HepG2 (cell line): Measurements from ENCODE around the gene STAT5A. TPM values are rescaled to one million over a fixed set of nuclear protein-coding genes. Genes with fewer than 3 reads are reported as not detected.

Experiments used
- ESRRA ChIP-seq: sonication (generic); formaldehyde crosslinking; IDR thresholded peaks from 2 replicates; pipeline ENCODE4 v1.5.1; 2020; ENCODE audit warnings: mild to moderate bottlenecking, low read depth, missing genetic modification reagents
- HOXA7 ChIP-seq: sonication (generic); formaldehyde crosslinking; IDR thresholded peaks from 2 replicates; pipeline ENCODE4 v1.8.1; 2022; ENCODE audit warnings: mild to moderate bottlenecking, missing genetic modification reagents, moderate library complexity
- MAFG ChIP-seq: sonication (generic); formaldehyde crosslinking; IDR thresholded peaks from 2 replicates; pipeline ENCODE4 v1.5.1; 2020; ENCODE audit warnings: mild to moderate bottlenecking, missing genetic modification reagents
- NR2F2 ChIP-seq: IDR thresholded peaks from 2 replicates; pipeline ENCODE4 v1.6.1; 2012; ENCODE audit warnings: low read depth, inconsistent platforms, borderline replicate concordance
- SKIL ChIP-seq: sonication (generic); formaldehyde crosslinking; IDR thresholded peaks from 2 replicates; pipeline ENCODE4 v1.8.0; 2022; ENCODE audit warnings: missing genetic modification reagents, mild to moderate bottlenecking, moderate library complexity, borderline replicate concordance
- STAG1 ChIP-seq: sonication (generic); formaldehyde crosslinking; IDR thresholded peaks from 2 replicates; pipeline ENCODE4 v1.4.0; 2020; ENCODE audit warnings: missing genetic modification reagents
- TCF7 ChIP-seq: sonication (generic); IDR thresholded peaks from 2 replicates; pipeline ENCODE4 v1.6.1; 2016; ENCODE audit warnings: antibody characterized with exemption, low read depth
- ZFP37 ChIP-seq: sonication (generic); formaldehyde crosslinking; IDR thresholded peaks from 2 replicates; pipeline ENCODE4 v1.4.0; 2020; ENCODE audit warnings: missing genetic modification reagents, borderline replicate concordance
- ZNF335 ChIP-seq: sonication (generic); formaldehyde crosslinking; IDR thresholded peaks from 2 replicates; pipeline ENCODE4 v1.4.0; 2020; ENCODE audit warnings: missing genetic modification reagents
- ZNF430 ChIP-seq: sonication (generic); formaldehyde crosslinking; IDR thresholded peaks from 2 replicates; pipeline ENCODE4 v1.9.0; 2021; ENCODE audit warnings: mild to moderate bottlenecking, missing genetic modification reagents
- ZNF44 ChIP-seq: sonication (generic); formaldehyde crosslinking; IDR thresholded peaks from 2 replicates; pipeline ENCODE4 v1.5.1; 2020; ENCODE audit warnings: mild to moderate bottlenecking, missing genetic modification reagents
- ZNF441 ChIP-seq: sonication (generic); formaldehyde crosslinking; IDR thresholded peaks from 2 replicates; pipeline ENCODE4 v1.7.0; 2021; ENCODE audit warnings: missing genetic modification reagents, borderline replicate concordance
- ZNF558 ChIP-seq: sonication (generic); formaldehyde crosslinking; IDR thresholded peaks from 2 replicates; pipeline ENCODE4 v1.9.0; 2022; ENCODE audit warnings: mild to moderate bottlenecking, missing genetic modification reagents, borderline replicate concordance
- ZNF800 ChIP-seq: sonication (generic); formaldehyde crosslinking; IDR thresholded peaks from 2 replicates; pipeline ENCODE4 v1.4.0; 2020; ENCODE audit warnings: missing genetic modification reagents
- polyA plus RNA-seq, 8 experiments: library from polyadenylated mRNA; depleted of rRNA in 3 of 8; stranded (reverse) in 7 of 8; unstranded in 1 of 8; fragments of >200 nt; fragmentation: Illumina TruSeq in 4 of 8; extraction: Trizol in 4 of 8; gene quantifications; 2 replicates each; pipeline versions ENCODE4 v1.2.1 to v1.2.3, GENCODE V29; 2011 to 2016; ENCODE audit warnings: low read depth in 4 of 8, missing spikeins in 1 of 8, mixed read lengths in 1 of 8; ENCODE audit not compliant: insufficient read depth in 1 of 8
- total RNA-seq, 5 experiments: library from RNA; depleted of rRNA; stranded (reverse); fragments of >200 nt; fragmentation: Illumina TruSeq; extraction: Trizol; gene quantifications; 2 replicates each; pipeline ENCODE4 v1.2.3, GENCODE V29; 2016; ENCODE audit warnings: low read depth in 1 of 5
- TF ChIP-seq, protein P1 (sequence below): sonication (generic); formaldehyde crosslinking; IDR thresholded peaks from 2 replicates; pipeline ENCODE4 v1.5.1; 2020; ENCODE audit warnings: missing genetic modification reagents, mild to moderate bottlenecking, borderline replicate concordance
- TF ChIP-seq, protein P2 (sequence below): sonication (generic); formaldehyde crosslinking; IDR thresholded peaks from 2 replicates; pipeline ENCODE4 v1.5.0; 2020; ENCODE audit warnings: missing genetic modification reagents, mild to moderate bottlenecking, borderline replicate concordance
- TF ChIP-seq, protein P3 (sequence below): sonication (generic); formaldehyde crosslinking; IDR thresholded peaks from 2 replicates; pipeline ENCODE4 v1.5.0; 2020; ENCODE audit warnings: mild to moderate bottlenecking, missing genetic modification reagents, borderline replicate concordance

STAT5A gene
- total and polyA plus RNA-seq, 2 of the 13 experiments (the other 11 are each of a cell fraction or from before 2014, with no cell fraction given) = 1.4 to 4.1 TPM

GRCh38 chr17:42304187-42305030, 16.1 kb downstream of the STAT5A start (continued):
- TF ChIP-seq ZNF335 (CRISPR knock-in tag) (no peak), ZNF430 (CRISPR knock-in tag) (no peak), ZNF44 (CRISPR knock-in tag) (peak; percentile 50; the same call in 1 of the 2 replicates), NR2F2 (no peak), ESRRA (CRISPR knock-in tag) (peak; percentile 89), ZNF800 (CRISPR knock-in tag) (0 out of 2 replicates have a peak, but pooled peaks have one; percentile 27), MAFG (no peak), TCF7 (peak; percentile 24; the same call in 1 of the 2 replicates), ZNF558 (CRISPR knock-in tag) (no peak), ZFP37 (0 out of 2 replicates have a peak, but pooled peaks have one; percentile 13), SKIL (CRISPR knock-in tag) (no peak), ZNF441 (no peak), HOXA7 (no peak), STAG1 (CRISPR knock-in tag) (no peak)
- TF ChIP-seq, protein P1, sequence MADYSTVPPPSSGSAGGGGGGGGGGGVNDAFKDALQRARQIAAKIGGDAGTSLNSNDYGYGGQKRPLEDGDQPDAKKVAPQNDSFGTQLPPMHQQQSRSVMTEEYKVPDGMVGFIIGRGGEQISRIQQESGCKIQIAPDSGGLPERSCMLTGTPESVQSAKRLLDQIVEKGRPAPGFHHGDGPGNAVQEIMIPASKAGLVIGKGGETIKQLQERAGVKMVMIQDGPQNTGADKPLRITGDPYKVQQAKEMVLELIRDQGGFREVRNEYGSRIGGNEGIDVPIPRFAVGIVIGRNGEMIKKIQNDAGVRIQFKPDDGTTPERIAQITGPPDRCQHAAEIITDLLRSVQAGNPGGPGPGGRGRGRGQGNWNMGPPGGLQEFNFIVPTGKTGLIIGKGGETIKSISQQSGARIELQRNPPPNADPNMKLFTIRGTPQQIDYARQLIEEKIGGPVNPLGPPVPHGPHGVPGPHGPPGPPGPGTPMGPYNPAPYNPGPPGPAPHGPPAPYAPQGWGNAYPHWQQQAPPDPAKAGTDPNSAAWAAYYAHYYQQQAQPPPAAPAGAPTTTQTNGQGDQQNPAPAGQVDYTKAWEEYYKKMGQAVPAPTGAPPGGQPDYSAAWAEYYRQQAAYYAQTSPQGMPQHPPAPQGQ (CRISPR knock-in tag) = 0 out of 2 replicates have a peak, but pooled peaks have one; percentile 16
- TF ChIP-seq, protein P2, sequence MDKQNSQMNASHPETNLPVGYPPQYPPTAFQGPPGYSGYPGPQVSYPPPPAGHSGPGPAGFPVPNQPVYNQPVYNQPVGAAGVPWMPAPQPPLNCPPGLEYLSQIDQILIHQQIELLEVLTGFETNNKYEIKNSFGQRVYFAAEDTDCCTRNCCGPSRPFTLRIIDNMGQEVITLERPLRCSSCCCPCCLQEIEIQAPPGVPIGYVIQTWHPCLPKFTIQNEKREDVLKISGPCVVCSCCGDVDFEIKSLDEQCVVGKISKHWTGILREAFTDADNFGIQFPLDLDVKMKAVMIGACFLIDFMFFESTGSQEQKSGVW (CRISPR knock-in tag) = no peak
- TF ChIP-seq, protein P3, sequence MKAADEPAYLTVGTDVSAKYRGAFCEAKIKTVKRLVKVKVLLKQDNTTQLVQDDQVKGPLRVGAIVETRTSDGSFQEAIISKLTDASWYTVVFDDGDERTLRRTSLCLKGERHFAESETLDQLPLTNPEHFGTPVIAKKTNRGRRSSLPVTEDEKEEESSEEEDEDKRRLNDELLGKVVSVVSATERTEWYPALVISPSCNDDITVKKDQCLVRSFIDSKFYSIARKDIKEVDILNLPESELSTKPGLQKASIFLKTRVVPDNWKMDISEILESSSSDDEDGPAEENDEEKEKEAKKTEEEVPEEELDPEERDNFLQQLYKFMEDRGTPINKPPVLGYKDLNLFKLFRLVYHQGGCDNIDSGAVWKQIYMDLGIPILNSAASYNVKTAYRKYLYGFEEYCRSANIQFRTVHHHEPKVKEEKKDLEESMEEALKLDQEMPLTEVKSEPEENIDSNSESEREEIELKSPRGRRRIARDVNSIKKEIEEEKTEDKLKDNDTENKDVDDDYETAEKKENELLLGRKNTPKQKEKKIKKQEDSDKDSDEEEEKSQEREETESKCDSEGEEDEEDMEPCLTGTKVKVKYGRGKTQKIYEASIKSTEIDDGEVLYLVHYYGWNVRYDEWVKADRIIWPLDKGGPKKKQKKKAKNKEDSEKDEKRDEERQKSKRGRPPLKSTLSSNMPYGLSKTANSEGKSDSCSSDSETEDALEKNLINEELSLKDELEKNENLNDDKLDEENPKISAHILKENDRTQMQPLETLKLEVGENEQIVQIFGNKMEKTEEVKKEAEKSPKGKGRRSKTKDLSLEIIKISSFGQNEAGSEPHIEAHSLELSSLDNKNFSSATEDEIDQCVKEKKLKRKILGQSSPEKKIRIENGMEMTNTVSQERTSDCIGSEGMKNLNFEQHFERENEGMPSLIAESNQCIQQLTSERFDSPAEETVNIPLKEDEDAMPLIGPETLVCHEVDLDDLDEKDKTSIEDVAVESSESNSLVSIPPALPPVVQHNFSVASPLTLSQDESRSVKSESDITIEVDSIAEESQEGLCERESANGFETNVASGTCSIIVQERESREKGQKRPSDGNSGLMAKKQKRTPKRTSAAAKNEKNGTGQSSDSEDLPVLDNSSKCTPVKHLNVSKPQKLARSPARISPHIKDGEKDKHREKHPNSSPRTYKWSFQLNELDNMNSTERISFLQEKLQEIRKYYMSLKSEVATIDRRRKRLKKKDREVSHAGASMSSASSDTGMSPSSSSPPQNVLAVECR (CRISPR knock-in tag) = no peak; the same call in 1 of the 2 replicates
